ENCODE results near the gene ARPC1A. TPM values are rescaled to one million over a fixed set of nuclear protein-coding genes. Genes with fewer than 3 reads are reported as not detected.
A peak's percentile ranks its signal among the peaks of the same experiment; 100 is the strongest.
"Not testable (repeated sequence)": the region's sequence is repeated elsewhere in the genome, so short reads cannot be mapped to it uniquely, and the experiment has no call there.

ARPC1A gene
- total RNA-seq (100 to 1,000 TPM; 110 to 147 (median 134) TPM), polyA plus RNA-seq (100 to 1,000 TPM in 1 of 2 donors, 10 to 100 TPM in 1; 93.1 to 213 TPM)
- long read RNA-seq, donor 1, transcript ARPC1A-201 (10 exons, 1,565 nt), result major isoform, 143 of 164 reads
- long read RNA-seq, donor 1, partial matches to known transcripts, result 11 of 164 reads
- long read RNA-seq, donor 1, other reads (novel, unspliced or antisense), result 10 of 164 reads
- long read RNA-seq, donor 2, transcript ARPC1A-201 (10 exons, 1,565 nt), result major isoform, 146 of 165 reads
- long read RNA-seq, donor 2, partial matches to known transcripts, result 14 of 165 reads
- long read RNA-seq, donor 2, other reads (novel, unspliced or antisense), result 5 of 165 reads
- long read RNA-seq, donor 3, transcript ARPC1A-201 (10 exons, 1,565 nt), result major isoform, 368 of 423 reads
- long read RNA-seq, donor 3, partial matches to known transcripts, result 39 of 423 reads
- long read RNA-seq, donor 3, other reads (novel, unspliced or antisense), result 16 of 423 reads

- H3K36me3 ChIP-seq, result peaks cover 0 to 16% (median 0%) of the 10 kb centered on the region in 9 donors
- DNase-seq (peak; percentile 90 to 94), ATAC-seq (peak; percentile 95 to 97 (median 96))
- no peaks in the 10 kb centered on the region for H3K9me3 ChIP-seq
- intact Hi-C loops (cut with DNase I), result loop anchor here in 1 of 10 donors (1.0 kb wide), 1 partner anchor 182 kb away; no protein-coding TSS in a partner anchor
- WGBS, 2 donors, result 0 to 1% methylated on average over 82 of the region's 82 CpGs
- TF ChIP-seq CTCF (IDR thresholded peaks at IDR 0.05), result peak in 5 of 9 donors; percentile 11 to 38 (median 16)
- peak within 1 kb of the TSS; percentile 75 to 100 (median 90) for H3K4me3 ChIP-seq
- no peaks in the 10 kb centered on the region for H3K27me3 ChIP-seq
- peak within 1 kb of the TSS; percentile 73 to 98 (median 93) for H3K27ac ChIP-seq
- peaks cover 7 to 65% (median 51%) of the 10 kb centered on the region in 9 donors for H3K4me1 ChIP-seq
Observed at GRCh38 chr7:99325592-99326407, at the start of gene ARPC1A. ARPC1A (plus strand) TSS chr7:99325898; CDS start chr7:99333354, 7,456 bp downstream.

GRCh38 chr7:99278180-99278579 is 47.5 kb upstream of the ARPC1A start:
- intact Hi-C loops (cut with DNase I), result loop anchor here in 1 of 10 donors (1.0 kb wide), 1 partner anchor 59 kb away; no protein-coding TSS in a partner anchor
- DNase-seq, result no peak
- H3K9me3 ChIP-seq, result no peaks in the 10 kb centered on the region

GRCh38 chr7:99284165-99284564 is 41.5 kb upstream of the ARPC1A start:
- H3K4me3 ChIP-seq; ATAC-seq; H3K36me3 ChIP-seq; H3K9me3 ChIP-seq; H3K4me1 ChIP-seq; DNase-seq; H3K27ac ChIP-seq; intact Hi-C loops (cut with DNase I); H3K27me3 ChIP-seq: not testable (repeated sequence)
- 96 to 98% methylated on average over 4 of the region's 4 CpGs for WGBS, 2 donors

More at GRCh38 chr7:99278180-99278579, 47.5 kb upstream of the ARPC1A start:
- TF ChIP-seq CTCF (IDR thresholded peaks at IDR 0.05), result no peak
- no peak overlapping the region for H3K4me3 ChIP-seq
- H3K36me3 ChIP-seq, result no peaks in the 10 kb centered on the region
- no peak for ATAC-seq
- no peaks in the 10 kb centered on the region for H3K27me3 ChIP-seq
- 87 to 88% methylated on average over 5 of the region's 5 CpGs for WGBS, 2 donors
- H3K4me1 ChIP-seq, result peaks cover 0 to 5% (median 0%) of the 10 kb centered on the region in 9 donors
- no peak overlapping the region for H3K27ac ChIP-seq

GRCh38 chr7:99287779-99288534 is 37.7 kb upstream of the ARPC1A start:
- no peak for TF ChIP-seq CTCF (IDR thresholded peaks at IDR 0.05)
- intact Hi-C loops (cut with DNase I), result no loop called here
- WGBS, 2 donors, result 94% methylated on average over 23 of the region's 23 CpGs
- no peaks in the 10 kb centered on the region for H3K9me3 ChIP-seq
- DNase-seq (no peak), ATAC-seq (no peak)
- no peaks in the 10 kb centered on the region for H3K27me3 ChIP-seq
- H3K4me3 ChIP-seq, result no peak overlapping the region
- no peaks in the 10 kb centered on the region for H3K36me3 ChIP-seq
- H3K27ac ChIP-seq, result no peak overlapping the region
- H3K4me1 ChIP-seq, result no peaks in the 10 kb centered on the region

All from heart right ventricle (tissue), 16 donors.